Activated T-cell treated with anti-CD3 and anti-CD28 coated beads, Interleukin-2, amount 50 U/mL, for 1 hour (primary cell): ENCODE data around the gene ZER1.
"Not testable (repeated sequence)": the region's sequence is repeated elsewhere in the genome, so short reads cannot be mapped to it uniquely, and the experiment has no call there.

Source experiments
- DNase-seq: peaks from one replicate; pipeline ENCODE4 v3.0.0-alpha.2; 2020

ZER1 gene

GRCh38 chr9:128771745-128772519, at the start of gene ZER1:
Gene ZER1 (minus strand): TSS chr9:128771927. CDS start chr9:128755565, 16,362 bp downstream.
- DNase-seq: peak; percentile 96

DNA sequence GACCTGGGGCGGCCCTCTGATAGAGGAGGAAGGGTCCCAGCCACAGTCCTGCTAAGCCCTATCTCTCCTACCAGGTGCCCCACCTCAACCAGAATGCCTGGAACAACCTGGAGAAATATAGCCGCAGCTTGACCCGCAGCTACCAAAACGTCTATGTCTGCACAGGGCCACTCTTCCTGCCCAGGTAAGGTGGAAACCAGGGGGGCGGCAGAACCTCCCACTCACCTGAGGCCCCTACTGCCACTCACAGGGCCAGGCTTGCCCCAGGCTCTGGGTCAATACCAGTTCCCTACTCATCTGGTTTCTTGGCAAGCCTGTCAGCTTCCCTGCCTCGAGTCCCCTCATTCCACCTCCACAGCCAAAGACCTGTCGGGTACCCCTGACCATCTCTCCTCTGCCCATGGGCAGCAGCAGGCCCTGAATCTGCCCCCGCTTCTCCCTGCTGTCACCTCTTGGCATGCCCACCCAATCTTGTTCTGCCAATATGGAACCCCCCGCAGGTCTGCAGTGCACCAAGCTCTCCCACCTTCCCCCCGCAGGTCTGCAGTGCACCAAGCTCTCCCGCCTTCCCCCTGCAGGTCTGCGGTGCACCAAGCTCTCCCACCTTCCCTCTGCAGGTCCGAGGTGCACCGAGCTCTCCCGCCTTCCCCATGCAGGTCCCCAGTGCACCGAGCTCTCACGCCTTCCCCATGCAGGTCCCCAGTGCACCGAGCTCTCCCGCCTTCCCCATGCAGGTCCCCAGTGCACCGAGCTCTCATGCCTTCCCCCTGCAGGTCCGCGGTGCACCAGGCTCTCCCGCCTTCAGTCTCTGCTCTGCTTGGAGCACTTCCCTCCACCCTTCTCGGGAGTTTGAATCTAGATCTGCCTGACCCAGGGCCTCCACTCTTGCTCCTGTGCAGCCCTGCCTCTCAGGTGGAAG, 49.2 kb upstream of the ZER1 start:
- DNase-seq: no peak

GRCh38 chr9:128819716-128820664, 48.3 kb upstream of the ZER1 start:
- no peak for DNase-seq

GRCh38 chr9:128818839-128819715, 47.4 kb upstream of the ZER1 start:
- DNase-seq: no peak

DNA sequence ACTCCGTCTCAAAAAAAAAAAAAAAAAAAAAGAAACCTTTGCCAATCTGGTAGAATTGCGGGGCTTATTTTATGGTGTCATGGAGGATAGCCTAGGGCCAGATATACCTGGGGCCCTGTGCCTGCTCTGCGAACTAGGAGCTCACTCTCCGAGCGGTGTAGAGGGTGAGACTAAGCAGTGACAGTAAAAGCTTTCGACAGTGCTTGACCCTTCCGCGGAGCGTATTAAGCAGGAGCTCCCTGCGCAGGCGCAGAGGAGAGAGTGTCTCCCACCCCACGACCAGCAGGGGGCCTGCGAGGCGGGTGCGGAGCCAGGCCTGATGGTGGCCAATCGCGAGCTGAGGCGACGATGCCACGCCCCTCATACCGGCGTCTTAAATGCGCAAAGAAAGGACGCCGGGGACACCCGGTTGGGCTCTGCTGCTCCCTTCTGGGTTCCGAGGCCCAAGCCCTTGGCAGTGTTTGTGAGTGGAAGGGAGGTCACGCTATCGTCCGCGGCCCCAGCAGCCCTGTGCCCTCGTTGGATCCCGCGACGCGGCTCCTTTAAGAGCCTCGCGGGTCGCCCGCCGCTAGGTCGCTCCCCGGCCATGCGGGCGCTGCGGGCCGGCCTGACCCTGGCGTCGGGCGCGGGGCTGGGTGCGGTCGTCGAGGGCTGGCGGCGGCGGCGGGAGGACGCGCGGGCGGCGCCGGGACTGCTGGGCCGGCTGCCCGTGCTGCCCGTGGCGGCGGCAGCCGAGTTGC, 46.5 kb upstream of the ZER1 start, which contains the start of gene ENDOG:
Gene ENDOG (plus strand): TSS at position 402 of the 740 bp plus-strand sequence. CDS start 185 bp downstream, at position 587.
- DNase-seq: peak; percentile 99

GRCh38 chr9:128810873-128811272, 39.1 kb upstream of the ZER1 start:
- DNase-seq: no peak

DNA sequence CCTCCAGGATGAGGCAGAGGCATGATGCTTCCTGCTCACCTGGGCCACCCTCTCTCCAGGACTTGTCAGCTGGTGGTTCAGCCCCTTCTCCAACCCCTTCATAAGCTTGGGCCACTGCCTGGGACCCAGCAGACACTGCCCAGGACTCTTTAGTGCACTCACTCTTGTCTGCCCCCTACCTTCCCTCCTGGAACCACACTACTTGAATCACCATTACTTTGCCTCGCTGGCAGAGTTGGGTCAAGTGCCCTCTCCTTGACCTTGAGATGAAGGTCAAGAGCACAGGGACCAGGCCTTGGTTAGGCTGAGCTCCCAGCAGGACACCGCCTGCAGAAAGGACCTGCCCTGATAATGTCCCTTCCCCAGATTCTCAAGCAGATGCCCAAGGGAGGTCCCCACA, 38.1 kb upstream of the ZER1 start:
- no peak for DNase-seq

DNA sequence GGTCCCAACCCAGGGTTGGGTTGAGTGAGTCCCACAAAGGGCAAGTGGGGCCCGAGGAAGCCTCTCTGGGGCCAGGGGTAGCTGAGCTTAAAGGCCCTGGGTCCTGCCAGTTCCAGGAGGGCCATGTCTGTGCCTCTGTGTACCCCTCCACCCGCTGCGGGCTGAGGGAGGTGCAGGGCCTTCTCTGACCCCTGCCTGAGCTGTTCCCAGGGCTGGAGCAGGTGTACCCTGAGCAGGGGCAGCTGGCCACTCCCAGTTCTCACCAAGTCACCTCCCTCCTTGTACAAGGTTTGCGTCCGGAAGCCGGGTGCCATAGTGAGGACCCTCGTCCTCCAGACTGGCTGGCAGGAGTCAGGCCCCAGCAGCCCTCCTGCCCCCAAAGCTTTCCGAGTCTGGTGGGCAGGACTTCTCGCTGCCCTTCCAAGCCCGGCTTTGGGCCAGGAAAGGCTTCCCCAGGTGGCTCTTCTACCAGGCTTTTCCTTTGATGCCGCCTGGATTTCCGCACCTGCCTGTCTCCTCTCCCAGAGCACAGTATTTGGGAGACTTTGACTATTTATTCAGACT, 37.4 kb upstream of the ZER1 start:
- no peak for DNase-seq

DNA sequence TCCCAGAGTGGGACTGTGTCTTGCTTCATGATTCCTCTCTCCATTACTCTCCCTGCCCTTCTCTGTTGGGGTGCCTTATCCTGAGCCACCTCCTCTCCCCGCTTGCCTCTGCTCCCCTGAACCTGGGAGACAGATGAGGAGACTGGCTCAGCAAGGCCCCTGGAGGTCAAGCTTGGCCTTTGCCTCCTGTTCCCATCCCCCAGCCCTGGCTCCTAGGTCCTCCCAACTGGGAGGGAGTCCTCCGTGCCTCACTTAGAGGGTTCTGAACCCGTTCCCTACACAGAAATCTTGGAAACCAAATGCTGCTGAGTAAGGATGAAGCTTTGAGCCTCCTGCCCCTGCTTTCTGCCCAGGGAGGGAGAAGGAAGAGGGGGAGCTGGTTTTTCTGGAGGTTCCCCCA, 36.8 kb upstream of the ZER1 start:
- DNase-seq: no peak

- no peak for DNase-seq
These were observed 36.1 kb upstream of the ZER1 start for GRCh38 chr9:128807827-128808226.

GRCh38 chr9:128805661-128806060, 33.9 kb upstream of the ZER1 start:
- no peak for DNase-seq

GRCh38 chr9:128802482-128802881, 30.8 kb upstream of the ZER1 start:
- no peak for DNase-seq

GRCh38 chr9:128800061-128800460, 28.3 kb upstream of the ZER1 start:
- no peak for DNase-seq

DNA sequence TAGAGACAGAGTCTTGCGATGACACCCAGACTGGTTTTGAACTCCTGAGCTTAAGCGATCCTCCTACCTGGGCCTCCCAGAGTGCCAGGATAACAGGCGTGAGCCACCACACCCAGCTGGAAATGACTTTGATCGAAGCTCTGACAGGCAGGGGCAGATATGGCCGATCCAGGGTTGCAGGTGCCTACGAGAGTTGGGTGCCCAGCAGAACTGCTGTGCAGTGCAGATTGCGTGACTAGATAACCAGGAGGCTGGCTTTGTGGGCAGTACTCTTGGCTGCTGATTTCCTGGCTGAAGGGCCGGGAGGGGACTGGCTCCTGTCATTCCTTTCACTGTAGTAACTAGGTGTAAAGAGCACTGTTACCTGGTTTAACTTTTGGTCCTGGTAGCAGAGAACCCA, 27.2 kb upstream of the ZER1 start:
- DNase-seq: no peak

GRCh38 chr9:128794961-128795360, 23.2 kb upstream of the ZER1 start:
- not testable (repeated sequence) for DNase-seq

GRCh38 chr9:128792978-128793686, 21.4 kb upstream of the ZER1 start:
- no peak for DNase-seq

DNA sequence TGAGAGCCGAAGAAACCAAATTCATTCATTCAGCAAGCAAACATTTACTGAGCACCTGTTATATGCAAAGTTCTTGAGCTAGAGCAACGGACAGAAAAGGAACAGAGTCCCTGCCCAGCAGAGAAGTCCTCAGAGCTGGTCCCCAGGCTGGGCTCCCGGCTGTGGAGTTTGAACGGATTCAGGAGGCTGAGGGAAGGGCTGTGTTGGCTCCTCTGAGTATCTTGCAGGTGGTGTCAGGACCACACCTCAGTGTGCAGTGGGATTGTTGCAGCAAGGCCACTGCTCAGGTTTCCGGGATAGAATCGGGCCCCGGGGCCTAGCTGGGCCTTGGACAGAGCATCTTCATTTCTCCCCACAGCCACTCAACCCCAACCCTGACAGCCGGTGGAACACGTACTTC, 20.4 kb upstream of the ZER1 start:
- DNase-seq: no peak

GRCh38 chr9:128790536-128790935, 18.8 kb upstream of the ZER1 start:
- no peak for DNase-seq

DNA sequence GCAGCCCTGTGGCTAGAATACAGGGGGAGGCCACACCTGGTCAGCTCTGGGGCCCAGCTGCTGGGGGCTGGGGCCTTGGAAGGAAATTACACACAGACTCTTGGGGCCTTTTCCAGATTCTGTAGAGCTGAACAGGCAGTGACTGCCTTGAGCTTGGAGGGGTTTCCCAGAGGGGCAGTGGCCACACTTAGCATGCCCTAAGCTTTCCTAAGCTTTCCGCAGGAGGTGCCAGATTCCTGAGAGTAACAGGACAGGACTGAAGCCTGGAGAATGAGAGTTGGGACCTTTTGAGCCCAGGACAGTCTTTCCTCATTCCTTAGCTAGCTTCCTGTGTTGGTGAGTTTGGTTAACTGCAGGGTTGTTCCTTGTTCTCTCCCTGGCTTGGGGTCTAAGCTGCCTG, 16.7 kb upstream of the ZER1 start:
- DNase-seq: no peak

GRCh38 chr9:128787659-128788058, 15.9 kb upstream of the ZER1 start:
- no peak for DNase-seq
